ENCODE measurements around the gene FAM210A. TPM values are rescaled to one million over a fixed set of nuclear protein-coding genes. Genes with fewer than 3 reads are reported as not detected.

FAM210A gene
- total RNA-seq, 1 experiment from 2014 or later: 17.1 TPM

- intact Hi-C loops (cut with micrococcal nuclease; ENCODE audit: unreplicated experiment): loop anchor here (10.0 kb wide), 1 partner anchor 184 kb away; no protein-coding TSS in a partner anchor
- H3K4me3 Mint-ChIP-seq (ENCODE audit: unreplicated experiment): no peak overlapping the region
- DNase-seq: no peak
- H3K4me1 Mint-ChIP-seq (ENCODE audit: low read depth, unreplicated experiment): no peaks in the 10 kb centered on the region
- H3K36me3 Mint-ChIP-seq (ENCODE audit: insufficient read depth, unreplicated experiment): no peaks in the 10 kb centered on the region
- BruUV-seq (replicated peaks): no TSS peak
- no peak overlapping the region for H3K27ac Mint-ChIP-seq (ENCODE audit: unreplicated experiment)
- CTCF ChIA-PET: interaction anchor here (0.7 kb wide), 1 partner anchor 65 kb away, joined by 5 read pairs; no protein-coding TSS in a partner anchor
- TF ChIP-seq CTCF (IDR thresholded peaks at IDR 0.05; ENCODE audit: insufficient read depth in 1 of 2, low read depth in 1 of 2, low read length in 1 of 2, severe bottlenecking in 1 of 2, unreplicated experiment in 1 of 2): no peak
- no peaks in the 10 kb centered on the region for H3K27me3 ChIP-seq (replicated peaks; ENCODE audit: control insufficient read depth, insufficient read depth, low read length)
- no peaks in the 10 kb centered on the region for H3K36me3 ChIP-seq (ENCODE audit: control insufficient read depth, insufficient read depth, low read length)
- H3K9me3 Mint-ChIP-seq (ENCODE audit: unreplicated experiment): no peaks in the 10 kb centered on the region
- POLR2A ChIA-PET: no interaction called here
- H3K27me3 Mint-ChIP-seq (ENCODE audit: insufficient read depth, unreplicated experiment): peaks cover 6% of the 10 kb centered on the region
- no peak overlapping the region for H3K4me3 ChIP-seq (ENCODE audit: low read depth, low read length)
- H3K4me1 ChIP-seq: no peaks in the 10 kb centered on the region
- H3K9me3 ChIP-seq: no peaks in the 10 kb centered on the region
Measured at GRCh38 chr18:13620818-13621445, 105.4 kb downstream of the FAM210A start.

- H3K36me3 Mint-ChIP-seq (ENCODE audit: insufficient read depth, unreplicated experiment): no peaks in the 10 kb centered on the region
- CTCF ChIA-PET: no interaction called here
- H3K4me1 Mint-ChIP-seq (ENCODE audit: low read depth, unreplicated experiment): no peaks in the 10 kb centered on the region
- H3K4me1 ChIP-seq: no peaks in the 10 kb centered on the region
- H3K27me3 Mint-ChIP-seq (ENCODE audit: insufficient read depth, unreplicated experiment): peaks cover 6% of the 10 kb centered on the region
- no peaks in the 10 kb centered on the region for H3K36me3 ChIP-seq (ENCODE audit: control insufficient read depth, insufficient read depth, low read length)
- no peak overlapping the region for H3K4me3 ChIP-seq (ENCODE audit: low read depth, low read length)
- H3K4me3 Mint-ChIP-seq (ENCODE audit: unreplicated experiment): no peak overlapping the region
- H3K27ac Mint-ChIP-seq (ENCODE audit: unreplicated experiment): no peak overlapping the region
- no peaks in the 10 kb centered on the region for H3K9me3 Mint-ChIP-seq (ENCODE audit: unreplicated experiment)
- H3K27me3 ChIP-seq (replicated peaks; ENCODE audit: control insufficient read depth, insufficient read depth, low read length): no peaks in the 10 kb centered on the region
- POLR2A ChIA-PET: no interaction called here
- no peak for TF ChIP-seq CTCF (IDR thresholded peaks at IDR 0.05; ENCODE audit: insufficient read depth in 1 of 2, low read depth in 1 of 2, low read length in 1 of 2, severe bottlenecking in 1 of 2, unreplicated experiment in 1 of 2)
- no peak for DNase-seq
- intact Hi-C loops (cut with micrococcal nuclease; ENCODE audit: unreplicated experiment): loop anchor here (10.0 kb wide), 1 partner anchor 185 kb away; no protein-coding TSS in a partner anchor
- no peaks in the 10 kb centered on the region for H3K9me3 ChIP-seq
- BruUV-seq (replicated peaks): no TSS peak
Measured at GRCh38 chr18:13620206-13620672, 106.1 kb downstream of the FAM210A start.

- no peak for TF ChIP-seq CTCF (IDR thresholded peaks at IDR 0.05; ENCODE audit: insufficient read depth in 1 of 2, low read depth in 1 of 2, low read length in 1 of 2, severe bottlenecking in 1 of 2, unreplicated experiment in 1 of 2)
- Histone ChIP-seq H3K36me3 (ENCODE audit: control insufficient read depth, insufficient read depth, low read length) (no peaks in the 10 kb centered on the region), H3K27me3 (replicated peaks; ENCODE audit: control insufficient read depth, insufficient read depth, low read length) (no peaks in the 10 kb centered on the region), H3K9me3 (no peaks in the 10 kb centered on the region), H3K4me3 (ENCODE audit: low read depth, low read length) (no peak overlapping the region), H3K4me1 (no peaks in the 10 kb centered on the region)
- no TSS peak for BruUV-seq (replicated peaks)
- ChIA-PET POLR2A (no interaction called here), CTCF (no interaction called here)
- no peak for DNase-seq
- Mint-ChIP-seq H3K36me3 (ENCODE audit: insufficient read depth, unreplicated experiment) (no peaks in the 10 kb centered on the region), H3K9me3 (ENCODE audit: unreplicated experiment) (no peaks in the 10 kb centered on the region), H3K27me3 (ENCODE audit: insufficient read depth, unreplicated experiment) (peaks cover 7% of the 10 kb centered on the region), H3K4me3 (ENCODE audit: unreplicated experiment) (no peak overlapping the region), H3K4me1 (ENCODE audit: low read depth, unreplicated experiment) (no peaks in the 10 kb centered on the region), H3K27ac (ENCODE audit: unreplicated experiment) (no peak overlapping the region)
- intact Hi-C loops (cut with micrococcal nuclease; ENCODE audit: unreplicated experiment): loop anchor here (10.0 kb wide), 1 partner anchor 185 kb away; no protein-coding TSS in a partner anchor
Measured at GRCh38 chr18:13619505-13620205, 106.7 kb downstream of the FAM210A start.

Data from Caco-2 (cell line).